K562 (cell line): Measurements from ENCODE around the gene TMEM100. TPM values are rescaled to one million over a fixed set of nuclear protein-coding genes. Genes with fewer than 3 reads are reported as not detected.

Experiments used
- AFF1 ChIP-seq, 2 experiments: fragments of 450-650 bp; IDR thresholded peaks; 2 replicates each; pipeline ENCODE4 v1.6.1; 2018; ENCODE audit warnings: mild to moderate bottlenecking in 2 of 2, low read depth in 1 of 2; ENCODE audit not compliant: partially characterized antibody in 2 of 2
- C11orf30 ChIP-seq: fragments of 450-650 bp; IDR thresholded peaks from 2 replicates; pipeline ENCODE4 v1.6.1; 2016; ENCODE audit warnings: low read depth, mild to moderate bottlenecking
- CREBBP ChIP-seq: IDR thresholded peaks from one replicate; pipeline ENCODE4 v1.6.1; 2012; ENCODE audit warnings: low read depth, mild to moderate bottlenecking, control low read depth, inconsistent platforms, low read length
- CREM ChIP-seq: IDR thresholded peaks from 2 replicates; pipeline ENCODE4 v1.6.1; 2014; ENCODE audit warnings: antibody characterized with exemption, low read depth
- HNRNPL ChIP-seq: fragments of 200-400 bp; formaldehyde crosslinking; IDR thresholded peaks from 2 replicates; pipeline ENCODE4 v1.6.1; 2017; ENCODE audit warnings: low read depth, mild to moderate bottlenecking, low read length
- JUND ChIP-seq, 2 experiments: IDR thresholded peaks; 2 replicates in 1 of 2; 3 replicates in 1 of 2; pipeline ENCODE4 v1.6.1; 2011; ENCODE audit warnings: borderline replicate concordance in 2 of 2, low read depth in 2 of 2, low read length in 2 of 2, improper control_type of control experiment in 1 of 2, missing biosample characterization in 1 of 2, missing genetic modification characterization in 1 of 2, missing genetic modification reagents in 1 of 2
- NR2C2 ChIP-seq, 2 experiments: fragments of 200-800 bp in 1 of 2; sonication (Bioruptor generic) in 1 of 2; sonication (generic) in 1 of 2; formaldehyde crosslinking in 1 of 2; IDR thresholded peaks; 2 replicates each; pipeline versions ENCODE4 v1.6.1 to v1.8.0; 2016 to 2022; ENCODE audit warnings: mild to moderate bottlenecking in 1 of 2, missing compliant biosample characterization in 1 of 2, missing genetic modification characterization in 1 of 2, missing genetic modification reagents in 1 of 2
- PCBP1 ChIP-seq: fragments of 200-400 bp; formaldehyde crosslinking; IDR thresholded peaks from 2 replicates; pipeline ENCODE4 v1.6.1; 2018; ENCODE audit warnings: mild to moderate bottlenecking, low read depth, low read length; ENCODE audit not compliant: poor library complexity, severe bottlenecking
- RHOXF2B ChIP-seq: fragments of 250-450 bp; sonication (Bioruptor Pico); conservative IDR thresholded peaks from 2 replicates; pipeline ENCODE4 v1.5.1; 2021
- SMARCE1 ChIP-seq: fragments of 450-650 bp; IDR thresholded peaks from 2 replicates; pipeline ENCODE4 v1.7.1; 2016; ENCODE audit warnings: mild to moderate bottlenecking
- ZC3H8 ChIP-seq: fragments of 450-650 bp; IDR thresholded peaks from 2 replicates; pipeline ENCODE4 v1.6.1; 2017
- ZNF232 ChIP-seq: sonication (generic); formaldehyde crosslinking; IDR thresholded peaks from 2 replicates; pipeline ENCODE4 v1.8.0; 2022; ENCODE audit warnings: mild to moderate bottlenecking, missing genetic modification reagents
- ZNF436 ChIP-seq: fragments of 250-450, 450-650 bp; sonication (Bioruptor Pico); formaldehyde crosslinking; IDR thresholded peaks from 2 replicates; pipeline ENCODE4 v1.7.0; 2020; ENCODE audit warnings: mild to moderate bottlenecking
- polyA plus RNA-seq, 8 experiments: library from polyadenylated mRNA; depleted of rRNA in 4 of 8; stranded (reverse) in 5 of 8; unstranded in 3 of 8; fragments of >200 nt; fragmentation: Nextera tagmentation in 2 of 8; fragmentation: Illumina TruSeq in 1 of 8; extraction: Ambion mirVana in 2 of 8; extraction: Trizol in 1 of 8; gene quantifications; 2 replicates each; pipeline versions ENCODE4 v1.2.1 to v1.2.3, GENCODE V29; 2011 to 2014; ENCODE audit warnings: inconsistent platforms in 1 of 8, missing spikeins in 1 of 8
- total RNA-seq, 7 experiments: library from RNA; depleted of rRNA in 6 of 7; stranded (reverse); fragments of >200 nt in 6 of 7; fragmentation: Illumina TruSeq in 2 of 7; extraction: Trizol in 2 of 7; gene quantifications; 2 replicates each; pipeline versions ENCODE4 v1.2.1 to v1.2.3, GENCODE V29; 2011 to 2021; ENCODE audit warnings: low replicate concordance in 1 of 7
- TF ChIP-seq, protein P1 (sequence below): fragments of 200-800 bp; sonication (Bioruptor generic); IDR thresholded peaks from 2 replicates; pipeline ENCODE4 v1.6.1; 2017; ENCODE audit warnings: missing genetic modification characterization, missing compliant biosample characterization
- TF ChIP-seq, protein P2 (sequence below): fragments of 250-450 bp; sonication (Bioruptor Pico); IDR thresholded peaks from 2 replicates; pipeline ENCODE4 v1.9.0; 2021; ENCODE audit warnings: mild to moderate bottlenecking, inconsistent platforms
- TF ChIP-seq, protein P3 (sequence below): fragments of 250-450 bp; sonication (Bioruptor Pico); IDR thresholded peaks from 2 replicates; pipeline ENCODE4 v1.5.0; 2022; ENCODE audit warnings: mild to moderate bottlenecking

The TMEM100 gene
- total and polyA plus RNA-seq, 9 of the 15 experiments (the other 6 are each of a cell fraction or from before 2014, with no cell fraction given) = 0.12 to 0.50 (median 0.19) TPM

GRCh38 chr17:55722742-55723487 is at the start of gene TMEM100 (continued):
- TF ChIP-seq AFF1 (IDR thresholded peaks at IDR 0.05; ENCODE audit: low read depth in 1 of 2, partially characterized antibody in 2 of 2) = no peak
- TF ChIP-seq, protein P1, sequence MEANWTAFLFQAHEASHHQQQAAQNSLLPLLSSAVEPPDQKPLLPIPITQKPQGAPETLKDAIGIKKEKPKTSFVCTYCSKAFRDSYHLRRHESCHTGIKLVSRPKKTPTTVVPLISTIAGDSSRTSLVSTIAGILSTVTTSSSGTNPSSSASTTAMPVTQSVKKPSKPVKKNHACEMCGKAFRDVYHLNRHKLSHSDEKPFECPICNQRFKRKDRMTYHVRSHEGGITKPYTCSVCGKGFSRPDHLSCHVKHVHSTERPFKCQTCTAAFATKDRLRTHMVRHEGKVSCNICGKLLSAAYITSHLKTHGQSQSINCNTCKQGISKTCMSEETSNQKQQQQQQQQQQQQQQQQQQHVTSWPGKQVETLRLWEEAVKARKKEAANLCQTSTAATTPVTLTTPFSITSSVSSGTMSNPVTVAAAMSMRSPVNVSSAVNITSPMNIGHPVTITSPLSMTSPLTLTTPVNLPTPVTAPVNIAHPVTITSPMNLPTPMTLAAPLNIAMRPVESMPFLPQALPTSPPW (CRISPR knock-in tag) = peak; percentile 56; the same call in 1 of the 2 replicates
- TF ChIP-seq CREM = no peak
- no peak for TF ChIP-seq HNRNPL
- TF ChIP-seq, protein P2, sequence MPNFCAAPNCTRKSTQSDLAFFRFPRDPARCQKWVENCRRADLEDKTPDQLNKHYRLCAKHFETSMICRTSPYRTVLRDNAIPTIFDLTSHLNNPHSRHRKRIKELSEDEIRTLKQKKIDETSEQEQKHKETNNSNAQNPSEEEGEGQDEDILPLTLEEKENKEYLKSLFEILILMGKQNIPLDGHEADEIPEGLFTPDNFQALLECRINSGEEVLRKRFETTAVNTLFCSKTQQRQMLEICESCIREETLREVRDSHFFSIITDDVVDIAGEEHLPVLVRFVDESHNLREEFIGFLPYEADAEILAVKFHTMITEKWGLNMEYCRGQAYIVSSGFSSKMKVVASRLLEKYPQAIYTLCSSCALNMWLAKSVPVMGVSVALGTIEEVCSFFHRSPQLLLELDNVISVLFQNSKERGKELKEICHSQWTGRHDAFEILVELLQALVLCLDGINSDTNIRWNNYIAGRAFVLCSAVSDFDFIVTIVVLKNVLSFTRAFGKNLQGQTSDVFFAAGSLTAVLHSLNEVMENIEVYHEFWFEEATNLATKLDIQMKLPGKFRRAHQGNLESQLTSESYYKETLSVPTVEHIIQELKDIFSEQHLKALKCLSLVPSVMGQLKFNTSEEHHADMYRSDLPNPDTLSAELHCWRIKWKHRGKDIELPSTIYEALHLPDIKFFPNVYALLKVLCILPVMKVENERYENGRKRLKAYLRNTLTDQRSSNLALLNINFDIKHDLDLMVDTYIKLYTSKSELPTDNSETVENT (CRISPR knock-in tag) = no peak
- TF ChIP-seq C11orf30 = peak; percentile 38; the same call in 1 of the 2 replicates
- no peak for TF ChIP-seq ZNF232 (CRISPR knock-in tag)
- TF ChIP-seq, protein P3, sequence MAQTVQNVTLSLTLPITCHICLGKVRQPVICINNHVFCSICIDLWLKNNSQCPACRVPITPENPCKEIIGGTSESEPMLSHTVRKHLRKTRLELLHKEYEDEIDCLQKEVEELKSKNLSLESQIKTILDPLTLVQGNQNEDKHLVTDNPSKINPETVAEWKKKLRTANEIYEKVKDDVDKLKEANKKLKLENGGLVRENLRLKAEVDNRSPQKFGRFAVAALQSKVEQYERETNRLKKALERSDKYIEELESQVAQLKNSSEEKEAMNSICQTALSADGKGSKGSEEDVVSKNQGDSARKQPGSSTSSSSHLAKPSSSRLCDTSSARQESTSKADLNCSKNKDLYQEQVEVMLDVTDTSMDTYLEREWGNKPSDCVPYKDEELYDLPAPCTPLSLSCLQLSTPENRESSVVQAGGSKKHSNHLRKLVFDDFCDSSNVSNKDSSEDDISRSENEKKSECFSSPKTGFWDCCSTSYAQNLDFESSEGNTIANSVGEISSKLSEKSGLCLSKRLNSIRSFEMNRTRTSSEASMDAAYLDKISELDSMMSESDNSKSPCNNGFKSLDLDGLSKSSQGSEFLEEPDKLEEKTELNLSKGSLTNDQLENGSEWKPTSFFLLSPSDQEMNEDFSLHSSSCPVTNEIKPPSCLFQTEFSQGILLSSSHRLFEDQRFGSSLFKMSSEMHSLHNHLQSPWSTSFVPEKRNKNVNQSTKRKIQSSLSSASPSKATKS (CRISPR knock-in tag) = no peak
- TF ChIP-seq ZC3H8 = no peak
- no peak for TF ChIP-seq RHOXF2B
- no peak for TF ChIP-seq ZNF436
- no peak for TF ChIP-seq CREBBP
- peak; percentile 75 for TF ChIP-seq SMARCE1
- TF ChIP-seq JUND (IDR thresholded peaks at IDR 0.05; ENCODE audit: borderline replicate concordance, low read depth, low read length) = peak; percentile 89
- peak; percentile 89; the same call in 2 of the 3 replicates for TF ChIP-seq JUND (tag; IDR thresholded peaks at IDR 0.05; ENCODE audit: borderline replicate concordance, low read depth, low read length)
- TF ChIP-seq NR2C2 (CRISPR knock-in tag; IDR thresholded peaks at IDR 0.05) = no peak
- no peak for TF ChIP-seq NR2C2 (tag; IDR thresholded peaks at IDR 0.05)
- TF ChIP-seq PCBP1 = no peak
